ENCODE measurements around the gene DCAF8.

The DCAF8 gene

GRCh38 chr1:160227034-160227433 lies 35.3 kb downstream of the DCAF8 start:
- DNase-seq: no peak
- no CpG with 5 or more reads among the region's 4 CpGs for WGBS (ENCODE audit: extremely low coverage, insufficient coverage, low lambda C conversion rate)
- Histone ChIP-seq H3K23ac (ENCODE audit: low read length) (no peak overlapping the region), H3K27me3 (ENCODE audit: insufficient read depth, low read length, poor library complexity) (no peaks in the 10 kb centered on the region), H4K8ac (ENCODE audit: low read depth, low read length) (no peak overlapping the region), H3K18ac (ENCODE audit: low read length) (no peak overlapping the region), H3K36me3 (ENCODE audit: control insufficient read depth, insufficient read depth, low read length) (peaks cover 12% of the 10 kb centered on the region), H3K79me2 (ENCODE audit: control insufficient read depth, insufficient read depth, low read length) (no peaks in the 10 kb centered on the region), H4K5ac (ENCODE audit: low read length) (no peak overlapping the region), H3K9ac (ENCODE audit: low read length) (no peak overlapping the region), H3K79me1 (ENCODE audit: low read length) (no peaks in the 10 kb centered on the region), H2BK15ac (replicated peaks; ENCODE audit: low read depth) (no peak overlapping the region), H3K56ac (ENCODE audit: low read length) (no peak overlapping the region), H2AK5ac (ENCODE audit: low read length) (no peak overlapping the region), H3K4ac (ENCODE audit: low read depth, low read length) (no peak overlapping the region), H3K4me2 (ENCODE audit: low read length) (no peak overlapping the region), H2BK5ac (ENCODE audit: low read length) (no peak overlapping the region), H3K4me3 (ENCODE audit: low read length) (no peak overlapping the region), H3K4me1 (ENCODE audit: control insufficient read depth, low read depth, low read length) (no peaks in the 10 kb centered on the region), H2BK120ac (ENCODE audit: low read depth, low read length) (no peak overlapping the region), H3K27ac (ENCODE audit: low read depth, low read length) (no peak overlapping the region)

GRCh38 chr1:160226623-160227022 lies 35.7 kb downstream of the DCAF8 start:
- H3K27ac ChIP-seq (ENCODE audit: low read depth, low read length): no peak overlapping the region
- no peak overlapping the region for H3K56ac ChIP-seq (ENCODE audit: low read length)
- WGBS (ENCODE audit: extremely low coverage, insufficient coverage, low lambda C conversion rate): no CpG with 5 or more reads among the region's 2 CpGs
- H3K36me3 ChIP-seq (ENCODE audit: control insufficient read depth, insufficient read depth, low read length): peaks cover 12% of the 10 kb centered on the region
- H3K79me2 ChIP-seq (ENCODE audit: control insufficient read depth, insufficient read depth, low read length): no peaks in the 10 kb centered on the region
- no peak overlapping the region for H3K4me3 ChIP-seq (ENCODE audit: low read length)
- DNase-seq: no peak
- no peak overlapping the region for H4K8ac ChIP-seq (ENCODE audit: low read depth, low read length)
- no peak overlapping the region for H4K5ac ChIP-seq (ENCODE audit: low read length)
- no peak overlapping the region for H3K23ac ChIP-seq (ENCODE audit: low read length)
- H2AK5ac ChIP-seq (ENCODE audit: low read length): no peak overlapping the region
- H3K4ac ChIP-seq (ENCODE audit: low read depth, low read length): no peak overlapping the region
- H3K4me1 ChIP-seq (ENCODE audit: control insufficient read depth, low read depth, low read length): no peaks in the 10 kb centered on the region
- H3K9ac ChIP-seq (ENCODE audit: low read length): no peak overlapping the region
- H3K27me3 ChIP-seq (ENCODE audit: insufficient read depth, low read length, poor library complexity): no peaks in the 10 kb centered on the region
- H3K18ac ChIP-seq (ENCODE audit: low read length): no peak overlapping the region
- H2BK15ac ChIP-seq (replicated peaks; ENCODE audit: low read depth): no peak overlapping the region
- no peaks in the 10 kb centered on the region for H3K79me1 ChIP-seq (ENCODE audit: low read length)
- no peak overlapping the region for H2BK5ac ChIP-seq (ENCODE audit: low read length)
- H3K4me2 ChIP-seq (ENCODE audit: low read length): no peak overlapping the region
- no peak overlapping the region for H2BK120ac ChIP-seq (ENCODE audit: low read depth, low read length)

GRCh38 chr1:160225345-160225744 lies 37.0 kb downstream of the DCAF8 start:
- H3K79me1 ChIP-seq (ENCODE audit: low read length): no peaks in the 10 kb centered on the region
- H3K18ac ChIP-seq (ENCODE audit: low read length): no peak overlapping the region
- no peak overlapping the region for H3K23ac ChIP-seq (ENCODE audit: low read length)
- no peak overlapping the region for H2BK5ac ChIP-seq (ENCODE audit: low read length)
- no peak overlapping the region for H3K4me3 ChIP-seq (ENCODE audit: low read length)
- no peaks in the 10 kb centered on the region for H3K79me2 ChIP-seq (ENCODE audit: control insufficient read depth, insufficient read depth, low read length)
- no peak overlapping the region for H3K27ac ChIP-seq (ENCODE audit: low read depth, low read length)
- H2BK15ac ChIP-seq (replicated peaks; ENCODE audit: low read depth): no peak overlapping the region
- H2BK120ac ChIP-seq (ENCODE audit: low read depth, low read length): no peak overlapping the region
- no peak overlapping the region for H2AK5ac ChIP-seq (ENCODE audit: low read length)
- H3K36me3 ChIP-seq (ENCODE audit: control insufficient read depth, insufficient read depth, low read length): peaks cover 12% of the 10 kb centered on the region
- H4K5ac ChIP-seq (ENCODE audit: low read length): no peak overlapping the region
- H3K9ac ChIP-seq (ENCODE audit: low read length): no peak overlapping the region
- no peak overlapping the region for H3K4ac ChIP-seq (ENCODE audit: low read depth, low read length)
- H3K56ac ChIP-seq (ENCODE audit: low read length): no peak overlapping the region
- H3K27me3 ChIP-seq (ENCODE audit: insufficient read depth, low read length, poor library complexity): no peaks in the 10 kb centered on the region
- no CpG with 5 or more reads among the region's 2 CpGs for WGBS (ENCODE audit: extremely low coverage, insufficient coverage, low lambda C conversion rate)
- no peak overlapping the region for H4K8ac ChIP-seq (ENCODE audit: low read depth, low read length)
- H3K4me1 ChIP-seq (ENCODE audit: control insufficient read depth, low read depth, low read length): no peaks in the 10 kb centered on the region
- no peak overlapping the region for H3K4me2 ChIP-seq (ENCODE audit: low read length)
- no peak for DNase-seq

GRCh38 chr1:160224606-160225005 lies 37.7 kb downstream of the DCAF8 start:
- Histone ChIP-seq H3K36me3 (ENCODE audit: control insufficient read depth, insufficient read depth, low read length) (peaks cover 12% of the 10 kb centered on the region), H4K5ac (ENCODE audit: low read length) (no peak overlapping the region), H3K27ac (ENCODE audit: low read depth, low read length) (no peak overlapping the region), H3K4me1 (ENCODE audit: control insufficient read depth, low read depth, low read length) (no peaks in the 10 kb centered on the region), H3K18ac (ENCODE audit: low read length) (no peak overlapping the region), H3K56ac (ENCODE audit: low read length) (no peak overlapping the region), H3K79me1 (ENCODE audit: low read length) (no peaks in the 10 kb centered on the region), H3K79me2 (ENCODE audit: control insufficient read depth, insufficient read depth, low read length) (no peaks in the 10 kb centered on the region), H3K23ac (ENCODE audit: low read length) (no peak overlapping the region), H3K27me3 (ENCODE audit: insufficient read depth, low read length, poor library complexity) (no peaks in the 10 kb centered on the region), H3K4ac (ENCODE audit: low read depth, low read length) (no peak overlapping the region), H2BK15ac (replicated peaks; ENCODE audit: low read depth) (no peak overlapping the region), H2AK5ac (ENCODE audit: low read length) (no peak overlapping the region), H2BK120ac (ENCODE audit: low read depth, low read length) (no peak overlapping the region), H4K8ac (ENCODE audit: low read depth, low read length) (no peak overlapping the region), H2BK5ac (ENCODE audit: low read length) (no peak overlapping the region), H3K4me2 (ENCODE audit: low read length) (no peak overlapping the region), H3K4me3 (ENCODE audit: low read length) (no peak overlapping the region), H3K9ac (ENCODE audit: low read length) (no peak overlapping the region)
- no CpG with 5 or more reads among the region's 2 CpGs for WGBS (ENCODE audit: extremely low coverage, insufficient coverage, low lambda C conversion rate)
- no peak for DNase-seq

GRCh38 chr1:160222546-160222945 lies 39.8 kb downstream of the DCAF8 start:
- Histone ChIP-seq H4K5ac (ENCODE audit: low read length) (no peak overlapping the region), H3K79me2 (ENCODE audit: control insufficient read depth, insufficient read depth, low read length) (no peaks in the 10 kb centered on the region)

GRCh38 chr1:160221089-160221488 lies 41.3 kb downstream of the DCAF8 start:
- no peak overlapping the region for H2BK15ac ChIP-seq (replicated peaks; ENCODE audit: low read depth)
- no peak for DNase-seq
- no peak overlapping the region for H4K8ac ChIP-seq (ENCODE audit: low read depth, low read length)
- H3K23ac ChIP-seq (ENCODE audit: low read length): no peak overlapping the region
- no peak overlapping the region for H3K4me3 ChIP-seq (ENCODE audit: low read length)
- no peak overlapping the region for H3K9ac ChIP-seq (ENCODE audit: low read length)
- no peak overlapping the region for H3K4me2 ChIP-seq (ENCODE audit: low read length)
- H3K27ac ChIP-seq (ENCODE audit: low read depth, low read length): no peak overlapping the region
- peaks cover 21% of the 10 kb centered on the region for H3K36me3 ChIP-seq (ENCODE audit: control insufficient read depth, insufficient read depth, low read length)
- H2BK120ac ChIP-seq (ENCODE audit: low read depth, low read length): no peak overlapping the region
- H3K79me1 ChIP-seq (ENCODE audit: low read length): no peaks in the 10 kb centered on the region
- H2AK5ac ChIP-seq (ENCODE audit: low read length): no peak overlapping the region
- H3K56ac ChIP-seq (ENCODE audit: low read length): no peak overlapping the region
- no peaks in the 10 kb centered on the region for H3K79me2 ChIP-seq (ENCODE audit: control insufficient read depth, insufficient read depth, low read length)
- no peaks in the 10 kb centered on the region for H3K27me3 ChIP-seq (ENCODE audit: insufficient read depth, low read length, poor library complexity)
- H4K5ac ChIP-seq (ENCODE audit: low read length): no peak overlapping the region
- peaks cover 3% of the 10 kb centered on the region for H3K4me1 ChIP-seq (ENCODE audit: control insufficient read depth, low read depth, low read length)
- H2BK5ac ChIP-seq (ENCODE audit: low read length): no peak overlapping the region
- H3K18ac ChIP-seq (ENCODE audit: low read length): no peak overlapping the region
- H3K4ac ChIP-seq (ENCODE audit: low read depth, low read length): no peak overlapping the region

More at GRCh38 chr1:160222546-160222945, 39.8 kb downstream of the DCAF8 start:
- no peak overlapping the region for H3K9ac ChIP-seq (ENCODE audit: low read length)
- no peak overlapping the region for H4K8ac ChIP-seq (ENCODE audit: low read depth, low read length)
- H3K79me1 ChIP-seq (ENCODE audit: low read length): no peaks in the 10 kb centered on the region
- no peak overlapping the region for H2BK5ac ChIP-seq (ENCODE audit: low read length)
- H2AK5ac ChIP-seq (ENCODE audit: low read length): no peak overlapping the region
- no peak overlapping the region for H3K23ac ChIP-seq (ENCODE audit: low read length)
- H3K18ac ChIP-seq (ENCODE audit: low read length): no peak overlapping the region
- no peak overlapping the region for H3K27ac ChIP-seq (ENCODE audit: low read depth, low read length)
- no peak for DNase-seq
- peaks cover 18% of the 10 kb centered on the region for H3K36me3 ChIP-seq (ENCODE audit: control insufficient read depth, insufficient read depth, low read length)
- H3K4me2 ChIP-seq (ENCODE audit: low read length): no peak overlapping the region
- H2BK15ac ChIP-seq (replicated peaks; ENCODE audit: low read depth): no peak overlapping the region
- no peak overlapping the region for H3K4me3 ChIP-seq (ENCODE audit: low read length)
- no peaks in the 10 kb centered on the region for H3K27me3 ChIP-seq (ENCODE audit: insufficient read depth, low read length, poor library complexity)
- H3K4me1 ChIP-seq (ENCODE audit: control insufficient read depth, low read depth, low read length): peaks cover 3% of the 10 kb centered on the region
- no peak overlapping the region for H2BK120ac ChIP-seq (ENCODE audit: low read depth, low read length)
- H3K4ac ChIP-seq (ENCODE audit: low read depth, low read length): no peak overlapping the region
- H3K56ac ChIP-seq (ENCODE audit: low read length): no peak overlapping the region
- WGBS (ENCODE audit: extremely low coverage, insufficient coverage, low lambda C conversion rate): no CpG with 5 or more reads among the region's 3 CpGs

All from mesendoderm (in vitro differentiated cells).